Prostate gland (tissue), 2 donors: ENCODE results near the gene IFIT3.

Experiments used
- POLR2A ChIP-seq: fragments of 450-650 bp; IDR thresholded peaks from one replicate; pipeline ENCODE4 v1.6.1; 2016; ENCODE audit warnings: antibody characterized with exemption, mild to moderate bottlenecking
- POLR2AphosphoS5 ChIP-seq: sonication (generic); formaldehyde crosslinking; IDR thresholded peaks from one replicate; pipeline ENCODE4 v1.6.1; 2017; ENCODE audit warnings: antibody characterized with exemption
- TF ChIP-seq, protein P1 (sequence below), 4 experiments: fragments of 200-600 bp in 2 of 4; fragments of 450-650 bp in 2 of 4; sonication (generic) in 2 of 4; IDR thresholded peaks; 1 replicate in 3 of 4; 2 replicates in 1 of 4; pipeline ENCODE4 v1.5.1; 2016 to 2019; ENCODE audit warnings: antibody characterized with exemption in 4 of 4, mild to moderate bottlenecking in 2 of 4, moderate library complexity in 2 of 4

DNA sequence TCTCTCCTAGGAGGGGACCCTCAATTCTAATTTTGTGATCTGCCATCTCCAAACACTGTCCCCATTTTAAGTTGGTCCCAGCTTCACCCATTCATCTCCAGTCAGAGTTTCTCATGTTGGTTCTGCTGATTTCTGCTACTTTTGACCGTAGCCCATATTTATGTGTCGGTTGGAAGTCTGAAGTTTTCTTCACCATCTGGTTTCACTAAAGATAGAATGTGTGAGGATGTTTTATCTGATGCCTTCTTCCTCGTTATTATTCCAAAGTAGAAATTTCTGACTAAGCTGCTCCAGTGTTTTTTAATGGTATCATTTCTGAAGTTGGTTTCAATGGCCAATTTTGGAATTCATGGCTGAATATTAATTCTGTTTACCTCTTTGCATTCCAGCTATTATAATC lies 47.3 kb upstream of the IFIT3 start:
- no peak for TF ChIP-seq POLR2A
- TF ChIP-seq, protein P1, sequence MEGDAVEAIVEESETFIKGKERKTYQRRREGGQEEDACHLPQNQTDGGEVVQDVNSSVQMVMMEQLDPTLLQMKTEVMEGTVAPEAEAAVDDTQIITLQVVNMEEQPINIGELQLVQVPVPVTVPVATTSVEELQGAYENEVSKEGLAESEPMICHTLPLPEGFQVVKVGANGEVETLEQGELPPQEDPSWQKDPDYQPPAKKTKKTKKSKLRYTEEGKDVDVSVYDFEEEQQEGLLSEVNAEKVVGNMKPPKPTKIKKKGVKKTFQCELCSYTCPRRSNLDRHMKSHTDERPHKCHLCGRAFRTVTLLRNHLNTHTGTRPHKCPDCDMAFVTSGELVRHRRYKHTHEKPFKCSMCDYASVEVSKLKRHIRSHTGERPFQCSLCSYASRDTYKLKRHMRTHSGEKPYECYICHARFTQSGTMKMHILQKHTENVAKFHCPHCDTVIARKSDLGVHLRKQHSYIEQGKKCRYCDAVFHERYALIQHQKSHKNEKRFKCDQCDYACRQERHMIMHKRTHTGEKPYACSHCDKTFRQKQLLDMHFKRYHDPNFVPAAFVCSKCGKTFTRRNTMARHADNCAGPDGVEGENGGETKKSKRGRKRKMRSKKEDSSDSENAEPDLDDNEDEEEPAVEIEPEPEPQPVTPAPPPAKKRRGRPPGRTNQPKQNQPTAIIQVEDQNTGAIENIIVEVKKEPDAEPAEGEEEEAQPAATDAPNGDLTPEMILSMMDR (IDR thresholded peaks at IDR 0.05): no peak
- no peak for TF ChIP-seq POLR2AphosphoS5
